GM19025 (cell line): ENCODE measurements around the gene TMEM30B.

Experiments used
- ATAC-seq: cut with Tn5 transposase; IDR thresholded peaks from one replicate; pipeline ENCODE4 v1.9.1; 2021; ENCODE audit warnings: mild to moderate bottlenecking, low read depth, moderate library complexity; ENCODE audit not compliant: unreplicated experiment

TMEM30B gene

DNA sequence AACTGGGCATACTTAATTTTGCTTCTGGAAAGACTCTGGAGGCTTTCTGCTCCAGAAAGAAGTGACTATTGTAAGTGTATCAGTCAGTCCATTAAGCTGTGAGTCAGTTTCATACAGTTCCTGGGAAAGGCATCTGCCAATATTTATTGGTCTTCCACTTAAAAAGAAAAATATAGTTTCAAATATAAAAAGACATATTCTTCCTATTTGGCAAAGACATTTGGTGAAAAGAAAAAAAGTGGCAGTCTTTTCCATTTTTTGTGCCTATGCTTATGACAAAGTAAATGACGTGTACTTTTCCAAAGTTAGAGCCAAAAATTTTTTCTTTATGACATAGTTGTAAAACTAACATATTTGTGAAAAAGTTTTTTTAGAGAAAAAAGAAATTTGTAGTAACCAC is 12.3 kb downstream of the TMEM30B start:
- no peak for ATAC-seq

DNA sequence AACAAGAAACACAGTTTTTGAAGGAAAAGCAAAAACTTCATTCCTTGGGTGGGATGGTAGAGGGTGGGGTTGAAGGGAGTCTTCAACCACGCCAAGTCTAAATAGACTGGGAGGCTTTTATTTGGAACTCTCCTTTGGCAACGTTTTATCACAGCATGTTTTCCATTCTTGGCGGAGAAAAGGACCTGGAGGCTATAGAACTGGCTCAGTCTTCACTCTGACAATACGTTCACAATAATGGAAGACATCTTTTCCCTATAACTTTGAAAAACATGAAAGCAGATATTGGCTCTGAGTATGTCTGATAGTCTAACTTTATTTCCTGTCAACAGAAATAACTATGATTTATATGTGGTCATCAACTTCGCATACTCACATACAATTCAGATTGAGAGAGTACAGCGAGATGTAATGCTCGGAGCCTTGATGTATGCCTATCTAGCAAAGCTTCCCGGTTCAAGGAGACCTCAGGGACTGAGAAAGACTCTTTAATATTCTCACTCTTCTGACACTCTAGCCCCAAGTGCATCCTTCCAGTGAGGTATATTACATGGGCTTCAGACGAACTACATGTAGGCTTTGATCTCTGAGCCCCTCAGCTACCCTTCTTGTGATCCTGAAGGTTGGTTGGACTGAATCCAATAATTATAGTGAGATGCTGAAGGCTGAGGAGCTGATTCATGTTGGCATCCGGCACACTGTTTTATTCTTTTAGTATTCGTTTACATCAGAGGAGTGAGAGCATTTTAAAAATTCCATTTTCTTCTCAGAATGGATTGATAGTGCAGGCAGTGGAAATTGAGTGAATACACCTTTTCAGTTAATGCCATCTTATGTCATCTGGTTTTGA is 14.0 kb downstream of the TMEM30B start:
- ATAC-seq: no peak

DNA sequence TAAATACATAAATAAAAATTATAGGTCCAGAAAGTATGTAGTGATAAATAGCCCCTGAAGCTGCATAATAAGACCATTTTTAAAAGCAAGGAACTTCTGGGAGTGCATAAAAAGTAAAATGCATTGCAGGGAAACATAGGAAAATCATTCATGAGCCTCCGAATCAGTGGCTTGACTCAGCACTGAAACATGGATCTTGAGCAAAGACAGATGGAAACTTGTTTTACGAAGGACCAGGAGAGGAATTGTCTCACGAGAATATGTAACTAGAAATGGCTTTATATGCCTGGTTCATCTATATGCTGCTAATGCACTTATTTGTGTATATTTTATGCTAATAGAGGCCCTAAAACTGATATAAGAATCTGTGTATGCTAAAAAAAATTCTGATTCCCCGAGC is 14.7 kb downstream of the TMEM30B start:
- no peak for ATAC-seq

DNA sequence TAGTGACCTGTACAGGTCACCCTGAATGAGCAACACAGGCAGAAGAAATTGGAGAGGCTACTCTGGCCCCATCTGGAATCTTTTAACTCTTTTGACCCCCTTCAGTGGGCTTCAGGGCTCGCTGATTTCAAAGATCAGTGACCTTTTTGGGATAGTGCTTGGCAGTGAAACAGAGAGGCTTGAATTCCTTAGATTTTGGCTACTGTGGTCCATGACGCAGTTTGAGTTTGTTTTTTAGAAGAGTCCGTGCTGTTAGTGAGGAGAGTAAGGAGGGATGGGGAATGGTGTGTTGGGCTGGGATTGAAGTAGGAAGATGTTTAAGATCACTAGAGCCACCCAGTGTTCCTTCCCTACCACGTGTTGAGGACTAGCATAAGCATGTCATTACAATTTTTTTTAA is 16.5 kb downstream of the TMEM30B start:
- no peak for ATAC-seq

DNA sequence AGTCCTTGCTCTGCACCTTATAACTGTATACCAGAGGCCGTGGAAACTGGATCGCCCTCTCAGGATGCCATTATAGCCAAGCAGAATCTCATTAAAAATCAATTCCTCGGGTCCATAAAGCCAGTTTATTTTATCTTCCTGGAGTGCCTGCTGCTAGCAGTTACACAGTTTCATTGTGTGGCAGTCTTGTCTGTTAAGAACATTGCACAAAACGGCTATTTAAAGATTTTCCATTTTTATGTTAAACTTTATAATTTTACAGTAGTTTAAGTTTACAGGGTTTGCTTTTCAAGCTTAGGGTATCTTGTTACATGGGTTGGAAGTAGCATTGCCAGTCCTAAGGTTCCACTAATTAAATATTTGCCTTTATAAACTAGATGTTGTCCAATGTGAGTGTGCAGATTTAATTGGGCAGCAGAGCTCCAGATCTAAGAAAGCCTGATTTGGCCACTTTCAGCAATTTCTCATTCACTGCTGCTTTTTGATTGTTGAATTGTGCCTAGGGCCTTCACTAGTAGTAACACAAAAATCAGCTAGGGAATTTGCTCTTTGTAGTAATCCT is 17.0 kb downstream of the TMEM30B start:
- no peak for ATAC-seq

DNA sequence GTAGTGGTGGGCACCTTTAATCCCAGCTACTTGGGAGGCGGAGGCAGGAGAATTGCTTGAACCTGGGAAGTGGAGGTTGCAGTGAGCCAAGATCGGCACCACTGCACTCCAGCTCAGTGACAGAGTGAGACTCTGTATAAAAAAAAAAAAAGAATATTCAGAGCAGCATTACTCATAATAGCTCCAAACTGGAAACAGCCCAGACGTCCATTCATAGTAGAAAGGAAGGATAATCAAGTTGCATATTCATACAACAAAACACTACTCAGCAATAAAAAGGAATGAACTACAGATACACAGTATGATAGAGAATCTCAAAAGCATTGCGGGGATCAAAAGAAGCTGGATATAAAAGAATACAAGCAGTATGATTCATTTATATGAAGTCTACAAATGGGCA is 19.1 kb downstream of the TMEM30B start:
- ATAC-seq: no peak

DNA sequence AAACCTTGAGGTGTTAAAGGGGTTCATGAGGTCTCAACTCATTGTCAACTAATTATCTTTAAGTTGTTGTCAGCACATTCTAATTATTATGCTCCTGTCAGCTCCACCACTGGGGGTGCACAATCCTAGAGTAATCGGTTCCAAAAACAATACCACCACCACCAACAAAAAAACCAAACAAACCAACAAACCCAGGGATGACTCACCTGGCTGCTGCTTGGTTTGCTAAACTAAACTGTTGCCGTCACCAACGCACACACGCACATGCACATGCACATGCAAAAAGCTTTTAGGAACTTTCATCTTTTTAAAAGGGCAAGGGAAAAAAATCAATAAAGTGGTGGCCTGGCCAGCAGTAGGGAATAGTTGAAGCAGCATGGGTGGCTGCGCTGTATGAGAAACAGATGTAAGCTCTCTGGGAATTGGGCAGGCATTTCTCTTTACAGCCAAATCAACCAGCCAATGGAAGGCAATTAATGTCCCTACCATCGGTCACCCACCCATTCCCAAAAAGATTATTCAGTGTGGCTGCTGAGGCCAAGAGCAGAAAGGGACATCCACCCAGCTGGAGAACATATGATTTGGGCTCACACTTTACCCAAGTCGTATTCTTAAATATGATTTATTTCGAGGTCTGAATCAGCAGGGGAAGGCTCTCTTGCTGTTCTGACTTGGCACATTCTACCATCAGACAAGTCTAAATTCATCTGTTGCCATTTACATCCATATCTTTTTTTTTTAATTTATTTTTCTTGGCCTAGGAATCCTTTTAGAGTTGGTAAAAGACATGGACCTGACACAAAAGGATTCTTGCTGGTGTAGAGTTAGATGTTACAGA is 20.0 kb downstream of the TMEM30B start:
- ATAC-seq: no peak

DNA sequence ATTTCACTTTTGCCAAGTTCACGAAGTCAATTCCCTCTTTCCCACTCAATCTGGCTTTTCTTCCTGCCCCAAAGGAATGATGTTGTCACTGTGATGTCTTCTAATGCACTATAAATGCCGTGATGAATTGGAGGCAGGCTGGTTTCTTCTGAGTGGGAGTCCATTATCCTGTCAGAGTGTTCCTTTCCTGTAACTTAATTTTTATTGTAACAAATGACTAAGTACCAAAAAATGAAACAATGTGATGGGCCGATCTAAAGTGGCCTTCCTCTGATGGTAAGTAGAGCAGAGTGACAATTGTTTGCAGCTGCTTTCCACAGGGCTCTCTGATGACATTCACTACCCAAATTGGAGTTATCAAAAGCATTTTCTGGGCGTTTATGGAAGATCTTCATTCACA is 22.2 kb downstream of the TMEM30B start:
- no peak for ATAC-seq

DNA sequence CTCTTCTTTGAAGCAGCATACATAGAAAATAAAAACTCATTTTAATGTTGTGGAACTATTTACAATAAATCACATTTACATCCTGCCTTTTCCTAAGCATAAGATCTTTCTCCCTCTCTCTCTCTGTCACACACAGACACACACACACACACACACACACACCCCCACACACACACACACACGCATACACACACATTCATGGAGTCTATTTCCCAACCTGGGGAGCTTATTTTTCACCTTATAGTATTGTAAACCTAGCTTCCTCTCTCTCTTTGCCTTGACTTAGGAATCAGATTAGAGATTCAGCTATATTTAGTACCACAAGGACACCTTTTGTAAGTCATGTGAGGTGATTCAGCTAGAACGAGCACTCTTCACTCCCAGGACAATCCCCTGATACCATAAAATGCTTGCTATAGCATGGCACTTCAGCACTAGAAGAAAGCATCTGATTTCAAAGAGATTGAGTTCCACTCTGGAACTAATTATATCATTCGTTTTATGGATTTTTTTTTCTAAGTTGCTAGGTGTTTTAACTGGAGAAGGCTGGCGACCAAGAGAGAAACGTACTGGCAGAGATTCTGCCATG is 23.6 kb downstream of the TMEM30B start:
- ATAC-seq: no peak

DNA sequence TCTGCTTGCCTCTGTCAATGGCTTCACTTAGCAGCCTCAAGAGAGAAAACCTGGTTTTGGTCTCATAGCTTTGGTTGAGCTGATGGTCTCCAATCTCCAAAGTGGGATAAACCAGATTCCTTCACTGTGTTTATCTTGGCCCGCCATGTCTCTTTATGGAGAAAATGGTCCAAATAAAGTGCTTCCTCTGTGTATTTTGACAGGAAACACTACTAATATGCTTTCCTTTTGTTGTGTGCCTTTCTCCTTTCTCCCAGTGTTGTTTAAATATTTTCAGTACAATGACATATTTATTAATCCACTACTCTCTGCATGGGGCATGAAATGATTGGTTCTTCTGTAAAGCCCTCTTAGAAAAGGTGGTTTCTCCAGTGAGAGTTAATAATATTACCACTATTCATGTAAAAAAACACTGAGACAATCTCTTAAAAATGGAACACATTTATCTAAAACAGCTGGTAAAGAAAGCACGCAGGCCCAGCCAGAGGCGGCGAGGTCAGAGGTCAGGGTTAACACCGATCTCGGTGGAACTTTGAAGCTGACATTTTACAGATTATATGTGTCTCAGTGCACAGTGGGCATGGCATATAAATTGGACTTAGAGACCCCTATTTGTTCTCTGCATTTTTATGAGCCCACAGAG is 24.2 kb downstream of the TMEM30B start:
- ATAC-seq: no peak

DNA sequence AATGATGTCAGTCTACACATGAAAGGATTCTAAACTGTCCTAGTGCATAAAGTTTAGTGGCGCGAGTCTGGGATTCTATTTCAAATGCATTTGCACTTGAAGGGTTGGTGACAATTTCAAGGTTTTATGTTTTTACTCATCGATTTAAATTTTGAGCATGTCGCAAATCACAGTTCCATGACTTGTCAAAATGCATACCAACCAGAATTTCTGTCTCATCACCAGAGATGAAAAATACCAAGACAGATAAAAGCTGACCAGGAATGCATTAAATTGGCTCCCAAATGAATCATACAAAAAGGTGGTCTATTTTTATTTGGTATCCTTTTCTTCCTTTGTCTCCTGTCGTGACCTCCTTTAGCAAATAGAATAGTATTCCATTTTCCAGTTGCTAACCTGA is 25.2 kb downstream of the TMEM30B start:
- ATAC-seq: no peak

DNA sequence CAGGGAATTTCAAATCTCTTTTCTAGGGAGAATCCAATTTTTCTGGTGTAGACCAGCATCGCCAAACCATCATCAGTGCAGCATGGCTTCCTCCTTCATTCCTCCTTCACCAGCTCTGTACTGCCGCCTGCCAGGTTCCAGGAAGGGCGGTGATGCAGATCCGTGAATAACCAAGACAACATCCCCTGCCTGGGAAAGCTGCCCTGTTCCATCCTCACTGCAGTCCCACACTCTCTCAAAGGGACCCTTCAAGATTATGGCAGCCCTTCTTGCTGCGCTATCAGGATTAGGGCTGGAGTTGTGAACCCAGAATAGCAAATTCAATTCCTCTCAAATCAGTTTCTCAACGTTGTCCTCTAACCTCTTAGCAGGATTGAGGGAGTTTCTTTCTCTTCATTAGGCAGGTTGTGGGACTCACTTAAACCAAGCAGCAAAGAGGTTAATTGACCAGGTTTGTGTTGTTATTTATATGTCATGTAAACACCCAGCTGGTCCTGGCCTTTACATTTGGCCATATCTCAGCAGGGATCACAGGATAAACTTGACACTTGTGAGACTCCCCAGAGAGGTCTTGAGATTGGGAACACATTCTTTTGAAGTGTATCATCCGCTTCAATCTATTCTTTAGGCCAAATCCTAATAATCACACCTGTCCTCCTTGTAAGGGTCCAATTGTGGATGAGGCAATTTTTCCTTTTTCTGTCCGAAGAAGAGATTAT is 26.2 kb downstream of the TMEM30B start:
- ATAC-seq: no peak

DNA sequence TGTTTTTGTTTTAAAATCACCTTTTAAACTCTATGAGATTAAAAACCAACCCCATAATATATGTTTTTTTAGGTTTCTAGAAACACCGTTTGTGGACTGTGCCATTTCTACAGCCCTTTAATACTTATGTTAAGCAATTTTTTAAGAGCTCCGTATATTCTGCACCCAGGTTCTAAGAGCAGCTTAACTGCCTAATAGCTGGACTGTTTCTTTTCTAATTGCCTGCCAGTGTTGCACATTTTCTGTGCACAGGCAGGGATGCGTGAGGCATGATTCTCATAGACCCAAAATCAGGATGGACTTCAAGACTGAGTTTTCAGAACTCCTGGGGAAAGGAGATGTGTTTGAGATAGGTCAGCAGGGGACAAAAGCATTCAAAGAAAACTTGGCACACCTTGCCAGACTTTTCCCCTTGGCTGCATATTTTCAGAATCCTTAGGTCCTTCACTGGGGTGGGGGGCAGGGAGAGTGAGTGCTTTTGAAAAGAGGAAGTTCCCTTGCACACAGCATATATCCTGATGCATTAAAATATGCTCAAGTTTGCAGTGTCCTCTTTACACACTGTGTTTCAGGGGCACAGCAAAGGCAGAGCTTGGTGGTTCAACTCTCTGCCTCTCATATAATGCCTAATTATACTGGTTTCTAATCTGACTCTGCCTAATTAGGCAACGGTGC is 27.9 kb downstream of the TMEM30B start:
- no peak for ATAC-seq

DNA sequence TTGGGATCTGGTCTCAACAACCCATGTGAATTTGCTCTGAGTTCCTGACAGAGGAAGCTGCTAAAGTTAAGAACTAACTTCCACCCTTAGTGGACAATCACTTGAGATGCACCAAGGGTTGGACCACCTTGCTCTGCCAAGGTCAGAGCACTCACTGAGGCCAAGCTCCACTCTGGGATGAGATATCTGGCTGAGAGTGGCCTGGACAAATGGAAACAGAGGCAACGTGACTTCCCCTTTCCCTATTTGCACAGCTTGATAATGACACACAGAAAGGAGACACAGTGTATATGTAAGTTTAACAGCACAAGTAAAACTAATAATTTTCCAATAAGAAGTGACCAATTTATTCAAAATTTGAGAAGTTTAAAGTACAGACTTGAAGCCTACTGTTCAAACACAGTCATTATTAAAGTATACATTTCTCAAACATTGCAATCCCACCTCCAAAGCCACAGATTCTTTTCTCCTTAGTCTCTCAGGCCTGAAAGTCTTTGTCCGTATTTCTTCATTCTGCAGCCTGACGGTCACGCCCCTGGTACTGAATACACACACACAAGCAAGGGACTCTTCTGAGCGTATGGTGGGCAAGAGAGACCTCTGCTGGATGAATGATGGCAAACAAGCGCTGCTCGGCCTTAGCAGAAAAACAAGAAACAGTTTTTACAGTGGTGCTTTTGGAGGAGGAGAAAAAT is 28.6 kb downstream of the TMEM30B start:
- ATAC-seq: peak; percentile 66

DNA sequence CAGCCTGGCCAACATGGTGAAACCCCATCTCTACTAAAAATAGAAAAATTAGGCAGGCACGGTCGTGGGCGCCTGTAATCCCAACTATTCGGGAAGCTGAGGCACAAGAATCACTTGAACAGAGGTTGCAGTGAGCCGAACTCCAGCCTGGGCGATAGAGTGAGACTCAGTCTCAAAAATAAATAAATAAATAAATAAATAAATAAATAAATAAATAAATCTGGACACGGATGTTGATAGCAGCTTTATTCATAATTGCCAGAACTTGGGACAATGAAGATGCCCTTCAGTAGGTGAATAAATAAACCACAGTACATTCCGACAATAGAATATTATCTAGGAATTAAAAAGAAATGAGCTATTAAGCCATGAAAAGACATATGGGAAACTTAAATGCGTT is 31.1 kb downstream of the TMEM30B start:
- no peak for ATAC-seq

DNA sequence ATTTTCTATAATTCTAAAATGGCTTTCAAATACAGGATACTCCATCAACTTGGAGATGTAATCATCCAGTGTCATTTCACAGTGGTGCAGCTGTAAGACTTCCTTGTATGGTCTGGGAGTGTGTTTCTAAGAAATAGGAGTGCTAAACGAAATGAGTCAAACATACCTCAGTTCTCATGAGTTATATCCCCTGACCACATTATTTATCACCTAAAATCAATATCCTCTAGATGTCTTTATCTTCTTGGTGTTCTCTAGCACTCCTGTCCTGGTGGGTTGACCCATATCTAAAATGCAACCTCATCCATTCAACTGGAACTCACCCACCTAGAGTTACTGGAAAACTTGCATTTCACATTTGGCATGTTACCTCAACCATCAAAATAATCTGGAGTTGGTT is 33.2 kb downstream of the TMEM30B start:
- ATAC-seq: no peak

DNA sequence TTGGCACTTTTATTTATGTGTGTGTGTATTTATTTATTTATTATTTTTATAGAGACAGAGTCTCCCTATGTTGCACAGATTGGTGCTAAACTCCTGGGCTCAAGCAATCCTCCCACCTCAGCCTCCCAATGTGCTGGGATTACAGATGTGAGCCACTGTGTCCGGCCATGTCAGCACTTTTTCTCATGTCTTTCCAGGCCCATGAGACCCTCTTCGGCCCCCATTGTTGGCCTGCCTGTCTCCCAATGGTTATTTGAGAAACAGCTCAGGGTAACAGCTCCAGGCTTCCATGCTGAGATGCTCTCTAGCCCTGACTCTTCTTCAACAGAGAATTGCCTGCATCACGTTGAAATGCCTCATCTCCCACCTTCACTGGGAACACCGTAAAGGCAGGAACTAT is 34.4 kb downstream of the TMEM30B start:
- no peak for ATAC-seq

DNA sequence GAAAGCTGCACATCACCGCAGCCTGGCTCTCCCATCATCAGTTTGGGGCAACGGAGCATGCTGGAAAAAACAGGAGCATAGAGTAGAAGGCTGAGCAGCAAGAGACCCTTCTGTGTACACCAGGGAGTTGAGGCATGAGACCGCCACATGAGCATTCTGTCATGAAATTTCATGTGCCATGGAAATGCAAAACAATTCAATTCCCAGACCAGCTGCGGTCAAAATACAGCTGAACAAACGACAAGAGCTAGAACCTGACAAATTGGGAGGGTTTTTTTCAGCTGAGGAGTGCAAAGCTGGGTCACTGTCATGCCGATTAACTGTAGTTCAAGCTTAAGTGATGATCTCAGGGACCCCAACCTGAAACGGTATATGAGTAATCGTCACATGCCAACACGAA is 37.1 kb downstream of the TMEM30B start:
- ATAC-seq: no peak

DNA sequence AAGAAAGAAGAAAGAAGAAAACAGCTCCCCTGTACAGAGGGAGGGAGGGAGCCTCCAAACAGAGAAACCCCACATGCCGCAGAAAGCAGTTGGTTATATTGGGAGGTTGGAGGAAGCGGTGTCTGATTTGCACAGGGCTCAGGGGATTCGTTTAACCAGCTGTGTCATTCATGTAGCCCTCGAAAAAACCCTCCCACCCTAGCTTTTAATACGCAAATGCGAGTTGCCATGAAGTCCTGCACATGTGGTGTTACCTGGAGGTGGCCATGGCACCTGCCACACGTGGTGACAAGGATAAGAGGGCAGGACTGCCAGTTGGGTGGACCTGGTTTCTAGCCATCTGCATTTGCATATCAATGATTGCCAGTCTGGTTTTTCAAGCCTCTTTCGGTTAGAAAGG is 40.9 kb downstream of the TMEM30B start:
- ATAC-seq: no peak
